Measurements from ENCODE around the gene DUSP5.

GRCh38 chr10:110547139-110547761 lies 49.5 kb downstream of the DUSP5 start:
- TF ChIP-seq CTCF (IDR thresholded peaks at IDR 0.05) (peak; percentile 47 to 81 (median 81)), POLR2A (IDR thresholded peaks at IDR 0.05) (no peak), EP300 (IDR thresholded peaks at IDR 0.05) (no peak)
